HepG2 (cell line): Measurements from ENCODE around the gene RBM34. TPM values are rescaled to one million over a fixed set of nuclear protein-coding genes. Genes with fewer than 3 reads are reported as not detected.

Source experiments
- CREM ChIP-seq, 2 experiments: sonication (generic) in 1 of 2; formaldehyde crosslinking in 1 of 2; IDR thresholded peaks; 2 replicates each; pipeline versions ENCODE4 v1.4.0 to v1.6.1; 2016 to 2020; ENCODE audit warnings: antibody characterized with exemption in 1 of 2, mild to moderate bottlenecking in 1 of 2, missing genetic modification reagents in 1 of 2
- ELF4 ChIP-seq: sonication (generic); formaldehyde crosslinking; IDR thresholded peaks from 2 replicates; pipeline ENCODE4 v1.5.0; 2020; ENCODE audit warnings: missing genetic modification reagents, mild to moderate bottlenecking, moderate library complexity, borderline replicate concordance
- FOSL1 ChIP-seq: sonication (generic); formaldehyde crosslinking; IDR thresholded peaks from 2 replicates; pipeline ENCODE4 v1.9.0; 2021; ENCODE audit warnings: missing genetic modification reagents, borderline replicate concordance
- HNF4G ChIP-seq, 2 experiments: sonication (generic) in 1 of 2; formaldehyde crosslinking in 1 of 2; IDR thresholded peaks; 2 replicates each; pipeline versions ENCODE4 v1.4.0 to v1.6.1; 2011 to 2020; ENCODE audit warnings: borderline replicate concordance in 2 of 2, low read depth in 2 of 2, mild to moderate bottlenecking in 2 of 2, low read length in 1 of 2, missing genetic modification reagents in 1 of 2, moderate library complexity in 1 of 2
- HNRNPL ChIP-seq: fragments of 200-400 bp; formaldehyde crosslinking; IDR thresholded peaks from 2 replicates; pipeline ENCODE4 v1.6.1; 2017; ENCODE audit warnings: mild to moderate bottlenecking, low read depth, low read length
- JUN ChIP-seq: sonication (generic); formaldehyde crosslinking; IDR thresholded peaks from 2 replicates; pipeline ENCODE4 v1.4.0; 2020; ENCODE audit warnings: mild to moderate bottlenecking, missing genetic modification reagents
- KDM3A ChIP-seq: IDR thresholded peaks from 2 replicates; pipeline ENCODE4 v1.6.1; 2018; ENCODE audit warnings: low read depth, missing compliant biosample characterization
- PAX8 ChIP-seq: sonication (generic); formaldehyde crosslinking; IDR thresholded peaks from 2 replicates; pipeline ENCODE4 v1.8.0; 2022; ENCODE audit warnings: mild to moderate bottlenecking, missing genetic modification reagents, borderline replicate concordance
- PRDM15 ChIP-seq: sonication (generic); formaldehyde crosslinking; IDR thresholded peaks from 2 replicates; pipeline ENCODE4 v1.4.0; 2020; ENCODE audit warnings: missing genetic modification reagents
- SETDB1 ChIP-seq: sonication (generic); formaldehyde crosslinking; IDR thresholded peaks from 2 replicates; pipeline ENCODE4 v1.5.1; 2020; ENCODE audit warnings: missing genetic modification reagents, mild to moderate bottlenecking, borderline replicate concordance
- SMAD3 ChIP-seq: sonication (generic); formaldehyde crosslinking; IDR thresholded peaks from 2 replicates; pipeline ENCODE4 v1.4.0; 2020; ENCODE audit warnings: missing genetic modification reagents
- TRIM24 ChIP-seq: sonication (generic); formaldehyde crosslinking; IDR thresholded peaks from 2 replicates; pipeline ENCODE4 v1.8.0; 2022; ENCODE audit warnings: mild to moderate bottlenecking, missing genetic modification reagents
- ZBTB33 ChIP-seq: sonication (generic); formaldehyde crosslinking; IDR thresholded peaks from 2 replicates; pipeline ENCODE4 v1.4.0; 2020; ENCODE audit warnings: missing genetic modification reagents
- ZFP36L1 ChIP-seq: sonication (generic); formaldehyde crosslinking; IDR thresholded peaks from 2 replicates; pipeline ENCODE4 v1.8.0; 2022; ENCODE audit warnings: mild to moderate bottlenecking, missing genetic modification reagents, moderate library complexity
- ZFP82 ChIP-seq: sonication (generic); formaldehyde crosslinking; IDR thresholded peaks from 2 replicates; pipeline ENCODE4 v1.5.1; 2020; ENCODE audit warnings: mild to moderate bottlenecking, missing genetic modification reagents, borderline replicate concordance
- ZFP91 ChIP-seq: sonication (generic); formaldehyde crosslinking; IDR thresholded peaks from 2 replicates; pipeline ENCODE4 v1.9.0; 2022; ENCODE audit warnings: missing genetic modification reagents, mild to moderate bottlenecking, borderline replicate concordance
- ZMAT3 ChIP-seq: sonication (generic); formaldehyde crosslinking; conservative IDR thresholded peaks from 2 replicates; pipeline ENCODE4 v1.7.0; 2021; ENCODE audit warnings: missing genetic modification reagents
- ZNF136 ChIP-seq: sonication (generic); formaldehyde crosslinking; IDR thresholded peaks from 2 replicates; pipeline ENCODE4 v1.8.1; 2022; ENCODE audit warnings: low read depth, mild to moderate bottlenecking, moderate library complexity, missing genetic modification reagents
- ZNF263 ChIP-seq: sonication (generic); formaldehyde crosslinking; IDR thresholded peaks from 2 replicates; pipeline ENCODE4 v1.4.0; 2020; ENCODE audit warnings: missing genetic modification reagents
- ZNF451 ChIP-seq: sonication (generic); formaldehyde crosslinking; IDR thresholded peaks from 2 replicates; pipeline ENCODE4 v1.5.0; 2020; ENCODE audit warnings: mild to moderate bottlenecking, missing genetic modification reagents
- ZNF776 ChIP-seq: sonication (generic); formaldehyde crosslinking; IDR thresholded peaks from 2 replicates; pipeline ENCODE4 v1.4.0; 2020; ENCODE audit warnings: mild to moderate bottlenecking, missing genetic modification reagents
- polyA plus RNA-seq, 8 experiments: library from polyadenylated mRNA; depleted of rRNA in 3 of 8; stranded (reverse) in 7 of 8; unstranded in 1 of 8; fragments of >200 nt; fragmentation: Illumina TruSeq in 4 of 8; extraction: Trizol in 4 of 8; gene quantifications; 2 replicates each; pipeline versions ENCODE4 v1.2.1 to v1.2.3, GENCODE V29; 2011 to 2016; ENCODE audit warnings: low read depth in 4 of 8, missing spikeins in 1 of 8, mixed read lengths in 1 of 8; ENCODE audit not compliant: insufficient read depth in 1 of 8
- total RNA-seq, 5 experiments: library from RNA; depleted of rRNA; stranded (reverse); fragments of >200 nt; fragmentation: Illumina TruSeq; extraction: Trizol; gene quantifications; 2 replicates each; pipeline ENCODE4 v1.2.3, GENCODE V29; 2016; ENCODE audit warnings: low read depth in 1 of 5

Gene RBM34
- total and polyA plus RNA-seq, 2 of the 13 experiments (the other 11 are each of a cell fraction or from before 2014, with no cell fraction given), result 34.7 to 73.0 TPM

- TF ChIP-seq ZNF776 (CRISPR knock-in tag) (peak; percentile 86; the same call in 1 of the 2 replicates), ZFP82 (CRISPR knock-in tag) (no peak; the same call in 1 of the 2 replicates), SETDB1 (no peak), FOSL1 (0 out of 2 replicates have a peak, but pooled peaks have one; percentile 20), ZMAT3 (peak; percentile 95), JUN (peak; percentile 37; the same call in 1 of the 2 replicates), TRIM24 (CRISPR knock-in tag) (no peak), ZNF263 (CRISPR knock-in tag) (peak; percentile 74), HNRNPL (0 out of 2 replicates have a peak, but pooled peaks have one; percentile 18), KDM3A (CRISPR knock-in tag) (peak; percentile 8; the same call in 1 of the 2 replicates), HNF4G (IDR thresholded peaks at IDR 0.05; ENCODE audit: borderline replicate concordance, low read depth, low read length) (no peak), HNF4G (CRISPR knock-in tag; IDR thresholded peaks at IDR 0.05; ENCODE audit: borderline replicate concordance, low read depth) (no peak), ZFP36L1 (peak; percentile 93), PAX8 (CRISPR knock-in tag) (peak; percentile 38; the same call in 1 of the 2 replicates), SMAD3 (CRISPR knock-in tag) (no peak; the same call in 1 of the 2 replicates), ZBTB33 (CRISPR knock-in tag) (peak; percentile 41; the same call in 1 of the 2 replicates), CREM (IDR thresholded peaks at IDR 0.05) (no peak), CREM (CRISPR knock-in tag; IDR thresholded peaks at IDR 0.05) (no peak), ZFP91 (CRISPR knock-in tag) (peak; percentile 90; the same call in 1 of the 2 replicates), PRDM15 (CRISPR knock-in tag) (no peak), ZNF136 (CRISPR knock-in tag) (no peak), ELF4 (CRISPR knock-in tag) (peak; percentile 99), ZNF451 (CRISPR knock-in tag) (peak; percentile 74; the same call in 1 of the 2 replicates)
Measured at GRCh38 chr1:235160957-235161684, at the start of gene RBM34 (continued).
